Mesenteric fat pad (tissue), 1 donor: ENCODE data around the gene RAN. TPM values are rescaled to one million over a fixed set of nuclear protein-coding genes. Genes with fewer than 3 reads are reported as not detected.

Experiments used
- DNase-seq: peaks from one replicate; pipeline ENCODE4 v3.0.0-alpha.2; 2020; ENCODE audit warnings: low spot score
- total RNA-seq: library from RNA; stranded (reverse); fragmentation: NEBNext Ultra II Directional; extraction: Animal tissue kit (Norgen Biotek cat#: 25700); gene quantifications from one replicate; pipeline ENCODE4 v1.2.1, GENCODE V29; 2021
- donor health status: DM: yes; HTN: yes; CAD: no.

Gene RAN
- total RNA-seq, 1 donor from 2014 or later = 472 TPM

- DNase-seq = no peak
Measured at GRCh38 chr12:130925666-130926015, 53.8 kb downstream of the RAN start.

Other genes starting within 250 kb of the RAN start
- 1.1 TPM for gene RIMBP2, start 155.8 kb upstream of the RAN start, total RNA-seq
- gene STX2, start 32.8 kb upstream of the RAN start, total RNA-seq = 29.7 TPM
- 28.5 TPM for gene ADGRD1, start 81.8 kb downstream of the RAN start, total RNA-seq